Thoracic aorta (tissue), 2 donors: ENCODE data around the gene CORO7. TPM values are rescaled to one million over a fixed set of nuclear protein-coding genes. Genes with fewer than 3 reads are reported as not detected.

Experiments used
- ATAC-seq: fragments of 150-250 bp; one replicate; pipeline ENCODE4 v1.8.0; 2017; ENCODE audit warnings: low read depth; ENCODE audit not compliant: insufficient number of reproducible peaks, low FRiP score
- DNase-seq: peaks from one replicate; pipeline ENCODE4 v3.0.0-alpha.2; 2020; ENCODE audit warnings: low spot score
- H3K27ac ChIP-seq, 2 donors: fragments of 200-600 bp; sonication (generic); 1 replicate in 1 of 2; 2 replicates in 1 of 2; pipeline ENCODE4 v1.5.1; 2016; ENCODE audit warnings: mild to moderate bottlenecking in 2 of 2, moderate library complexity in 2 of 2
- H3K27me3 ChIP-seq: fragments of 200-600 bp; sonication (generic); replicated peaks from 2 replicates; pipeline ENCODE4 v1.6.0; 2016; ENCODE audit warnings: mild to moderate bottlenecking; ENCODE audit not compliant: insufficient read depth
- H3K36me3 ChIP-seq: fragments of 200-600 bp; sonication (generic); one replicate; pipeline ENCODE4 v1.5.1; 2016
- H3K4me1 ChIP-seq, 2 donors: fragments of 200-600 bp; sonication (generic); 1 replicate in 1 of 2; 2 replicates in 1 of 2; pipeline versions ENCODE4 v1.5.1 to v1.6.0; 2016; ENCODE audit warnings: low read depth in 2 of 2, mild to moderate bottlenecking in 1 of 2; ENCODE audit not compliant: control insufficient read depth in 1 of 2
- H3K4me3 ChIP-seq: fragments of 200-600 bp; sonication (generic); 2 replicates; pipeline ENCODE4 v1.5.1; 2016; ENCODE audit warnings: mild to moderate bottlenecking
- H3K9me3 ChIP-seq: fragments of 200-600 bp; sonication (generic); 2 replicates; pipeline ENCODE4 v1.5.1; 2016
- CTCF ChIP-seq: fragments of 200-600 bp; sonication (generic); IDR thresholded peaks from one replicate; pipeline ENCODE4 v1.5.1; 2019; ENCODE audit warnings: antibody characterized with exemption
- total RNA-seq, 2 donors: library from RNA; depleted of rRNA; stranded (reverse); fragments of >200 nt; gene quantifications; one replicate each; pipeline versions ENCODE4 v1.1.0 to v1.2.3, GENCODE V29; 2016

The CORO7 gene
- total RNA-seq = 10 to 100 TPM; 71.1 to 79.1 TPM

GRCh38 chr16:4416200-4417032 is at the start of gene CORO7:
Gene CORO7, minus strand, starts transcription at chr16:4416596. Its CDS starts 78 bp downstream, at chr16:4416518.
- Histone ChIP-seq H3K27me3 (no peaks in the 10 kb centered on the region), H3K36me3 (no peaks in the 10 kb centered on the region), H3K4me1 (peaks cover 6 to 11% of the 10 kb centered on the region in 2 donors), H3K4me3 (peak within 1 kb of the TSS; percentile 97), H3K9me3 (no peaks in the 10 kb centered on the region), H3K27ac (peak within 1 kb of the TSS; percentile 56 to 77)
- DNase-seq (peak; percentile 82), ATAC-seq (peak; percentile 90)
- TF ChIP-seq CTCF = peak; percentile 10

GRCh38 chr16:4463522-4464163 is 47.2 kb upstream of the CORO7 start:
- Histone ChIP-seq H3K4me3 (no peak overlapping the region), H3K27me3 (no peaks in the 10 kb centered on the region), H3K9me3 (no peaks in the 10 kb centered on the region), H3K27ac (no peak overlapping the region), H3K4me1 (no peaks in the 10 kb centered on the region), H3K36me3 (peaks cover 19% of the 10 kb centered on the region)
- no peak for DNase-seq
- ATAC-seq = no peak
- TF ChIP-seq CTCF = no peak

GRCh38 chr16:4461250-4462085 is 45.1 kb upstream of the CORO7 start:
- no peak for TF ChIP-seq CTCF
- no peaks in the 10 kb centered on the region for H3K9me3 ChIP-seq
- H3K4me1 ChIP-seq = no peaks in the 10 kb centered on the region
- ATAC-seq (no peak), DNase-seq (no peak)
- H3K36me3 ChIP-seq = peaks cover 9% of the 10 kb centered on the region
- H3K27me3 ChIP-seq = no peaks in the 10 kb centered on the region
- no peak overlapping the region for H3K4me3 ChIP-seq
- no peak overlapping the region for H3K27ac ChIP-seq

GRCh38 chr16:4460936-4461249 is 44.5 kb upstream of the CORO7 start:
- H3K27me3 ChIP-seq = no peaks in the 10 kb centered on the region
- ATAC-seq (no peak), DNase-seq (no peak)
- peaks cover 13% of the 10 kb centered on the region for H3K36me3 ChIP-seq
- TF ChIP-seq CTCF = no peak
- no peaks in the 10 kb centered on the region for H3K4me1 ChIP-seq
- no peak overlapping the region for H3K4me3 ChIP-seq
- no peaks in the 10 kb centered on the region for H3K9me3 ChIP-seq
- no peak overlapping the region for H3K27ac ChIP-seq

- H3K9me3 ChIP-seq = no peaks in the 10 kb centered on the region
- no peak overlapping the region for H3K27ac ChIP-seq
- H3K36me3 ChIP-seq = peaks cover 28% of the 10 kb centered on the region
- TF ChIP-seq CTCF = no peak
- no peak overlapping the region for H3K4me3 ChIP-seq
- ATAC-seq = no peak
- H3K4me1 ChIP-seq = no peaks in the 10 kb centered on the region
- no peak for DNase-seq
- no peaks in the 10 kb centered on the region for H3K27me3 ChIP-seq
Measured at GRCh38 chr16:4455951-4456350, 39.6 kb upstream of the CORO7 start.
